ENCODE results near the gene GPR65. TPM values are rescaled to one million over a fixed set of nuclear protein-coding genes. Genes with fewer than 3 reads are reported as not detected.

Gene GPR65
- total RNA-seq, 1 experiment from 2014 or later, result not detected

DNA sequence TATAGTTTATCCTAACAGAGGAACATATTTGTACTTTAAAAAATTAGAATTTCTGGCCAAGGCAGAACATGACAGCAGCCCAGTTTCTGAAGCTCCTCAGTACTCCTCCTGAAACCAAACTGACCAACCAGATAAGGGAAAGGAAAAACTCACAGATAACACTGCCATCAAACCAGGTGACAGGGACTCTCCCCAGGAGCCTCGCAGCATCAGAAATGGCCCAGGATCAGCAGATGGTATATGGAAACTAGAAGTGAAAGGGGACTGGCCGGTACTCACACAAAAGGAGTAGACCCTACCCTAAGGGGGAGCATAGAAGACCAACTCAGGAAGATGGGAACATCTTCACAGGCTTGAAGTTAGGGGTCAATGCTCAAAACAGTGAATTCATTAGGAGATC lies 33.9 kb upstream of the GPR65 start:
- no peak overlapping the region for H3K27ac ChIP-seq (ENCODE audit: low read depth, low read length, poor library complexity, severe bottlenecking)
- no peak for DNase-seq (ENCODE audit: low spot score)
- no peaks in the 10 kb centered on the region for H3K27me3 ChIP-seq (replicated peaks; ENCODE audit: insufficient read depth, low read depth, low read length, poor library complexity)
- ChIA-PET CTCF (no interaction called here), POLR2A (ENCODE audit: low non-redundant PET) (no interaction called here)
- no peaks in the 10 kb centered on the region for H3K36me3 ChIP-seq (ENCODE audit: insufficient read depth, low read length, poor library complexity, severe bottlenecking)
- no peak overlapping the region for H3K4me3 ChIP-seq (ENCODE audit: low read depth, low read length, poor library complexity, severe bottlenecking)
- H3K9me3 ChIP-seq (ENCODE audit: low read depth, low read length, poor library complexity, severe bottlenecking), result no peaks in the 10 kb centered on the region
- no peaks in the 10 kb centered on the region for H3K4me1 ChIP-seq (ENCODE audit: insufficient read depth, low read length, poor library complexity, severe bottlenecking)
- BruUV-seq (replicated peaks), result no TSS peak
- no peak for TF ChIP-seq EZH2 (IDR thresholded peaks at IDR 0.05; ENCODE audit: borderline replicate concordance, low read depth, low read length, poor library complexity, severe bottlenecking)
- no peak for TF ChIP-seq CTCF (conservative IDR thresholded peaks at IDR 0.05; ENCODE audit: low read depth, low read length)
- intact Hi-C loops (cut with micrococcal nuclease; ENCODE audit: unreplicated experiment), result no loop called here

- no peak overlapping the region for H3K27ac ChIP-seq (ENCODE audit: low read depth, low read length, poor library complexity, severe bottlenecking)
- DNase-seq (ENCODE audit: low spot score), result no peak
- ChIA-PET POLR2A (ENCODE audit: low non-redundant PET) (no interaction called here), CTCF (no interaction called here)
- intact Hi-C loops (cut with micrococcal nuclease; ENCODE audit: unreplicated experiment), result no loop called here
- H3K4me3 ChIP-seq (ENCODE audit: low read depth, low read length, poor library complexity, severe bottlenecking), result no peak overlapping the region
- H3K27me3 ChIP-seq (replicated peaks; ENCODE audit: insufficient read depth, low read depth, low read length, poor library complexity), result no peaks in the 10 kb centered on the region
- H3K4me1 ChIP-seq (ENCODE audit: insufficient read depth, low read length, poor library complexity, severe bottlenecking), result no peaks in the 10 kb centered on the region
- no peaks in the 10 kb centered on the region for H3K9me3 ChIP-seq (ENCODE audit: low read depth, low read length, poor library complexity, severe bottlenecking)
- no peak for TF ChIP-seq CTCF (conservative IDR thresholded peaks at IDR 0.05; ENCODE audit: low read depth, low read length)
- TF ChIP-seq EZH2 (IDR thresholded peaks at IDR 0.05; ENCODE audit: borderline replicate concordance, low read depth, low read length, poor library complexity, severe bottlenecking), result no peak
- BruUV-seq (replicated peaks), result no TSS peak
- no peaks in the 10 kb centered on the region for H3K36me3 ChIP-seq (ENCODE audit: insufficient read depth, low read length, poor library complexity, severe bottlenecking)
Measured at GRCh38 chr14:87975636-87976035, 29.3 kb upstream of the GPR65 start.

DNA sequence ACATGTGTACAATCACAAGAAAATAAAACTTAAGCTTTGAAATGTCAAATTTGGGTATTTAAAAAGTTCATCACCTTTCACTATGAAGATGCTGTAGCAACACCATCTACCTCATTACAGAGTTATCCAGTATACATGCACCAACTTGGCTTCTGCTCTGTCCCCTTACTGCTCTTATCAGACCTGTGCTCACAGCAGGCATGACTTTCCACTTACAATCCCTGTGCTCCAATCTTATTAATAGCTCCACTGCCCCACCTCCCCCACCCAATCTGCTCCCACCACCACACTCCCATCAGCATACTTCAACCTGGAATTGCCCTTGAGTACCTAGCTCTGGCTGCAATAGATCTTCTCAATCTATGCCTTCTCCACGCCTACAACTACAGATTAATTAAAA lies 25.2 kb upstream of the GPR65 start:
- Histone ChIP-seq H3K4me1 (ENCODE audit: insufficient read depth, low read length, poor library complexity, severe bottlenecking) (no peaks in the 10 kb centered on the region), H3K36me3 (ENCODE audit: insufficient read depth, low read length, poor library complexity, severe bottlenecking) (no peaks in the 10 kb centered on the region), H3K27ac (ENCODE audit: low read depth, low read length, poor library complexity, severe bottlenecking) (no peak overlapping the region), H3K4me3 (ENCODE audit: low read depth, low read length, poor library complexity, severe bottlenecking) (no peak overlapping the region), H3K27me3 (replicated peaks; ENCODE audit: insufficient read depth, low read depth, low read length, poor library complexity) (no peaks in the 10 kb centered on the region), H3K9me3 (ENCODE audit: low read depth, low read length, poor library complexity, severe bottlenecking) (no peaks in the 10 kb centered on the region)
- TF ChIP-seq EZH2 (IDR thresholded peaks at IDR 0.05; ENCODE audit: borderline replicate concordance, low read depth, low read length, poor library complexity, severe bottlenecking), result no peak
- no peak for TF ChIP-seq CTCF (conservative IDR thresholded peaks at IDR 0.05; ENCODE audit: low read depth, low read length)
- no peak for DNase-seq (ENCODE audit: low spot score)
- POLR2A ChIA-PET (ENCODE audit: low non-redundant PET), result no interaction called here
- BruUV-seq (replicated peaks), result no TSS peak
- intact Hi-C loops (cut with micrococcal nuclease; ENCODE audit: unreplicated experiment), result no loop called here
- CTCF ChIA-PET, result no interaction called here

All from A673 (cell line).